CD14-positive monocyte (primary cell): ENCODE data around the gene KCTD18. TPM values are rescaled to one million over a fixed set of nuclear protein-coding genes. Genes with fewer than 3 reads are reported as not detected.

Experiments
- DNase-seq, 3 donors: peaks; one replicate each; pipeline ENCODE4 v3.0.0-alpha.2; 2011 to 2022
- H2AFZ ChIP-seq: 2 replicates; pipeline ENCODE4 v1.6.0; 2012; ENCODE audit warnings: mild to moderate bottlenecking, low read depth, low read length, inconsistent platforms; ENCODE audit not compliant: insufficient read depth, poor library complexity, severe bottlenecking
- H3K27ac ChIP-seq, 2 donors: 1 replicate in 1 of 2; 2 replicates in 1 of 2; pipeline ENCODE4 v1.5.1; 2012 to 2013; ENCODE audit warnings: low read length in 2 of 2, control low read depth in 1 of 2, inconsistent platforms in 1 of 2, low read depth in 1 of 2, mild to moderate bottlenecking in 1 of 2
- H3K27me3 ChIP-seq, 2 donors: one replicate each; pipeline versions ENCODE4 v1.6.0 to v1.6.1; 2011 to 2013; ENCODE audit warnings: low read length in 2 of 2; ENCODE audit not compliant: control insufficient read depth in 2 of 2, insufficient read depth in 2 of 2
- H3K36me3 ChIP-seq, 2 donors: replicated peaks in 1 of 2; 1 replicate in 1 of 2; 2 replicates in 1 of 2; pipeline versions ENCODE4 v1.5.1 to v1.6.1; 2012 to 2013; ENCODE audit warnings: low read length in 2 of 2, control low read depth in 1 of 2, inconsistent platforms in 1 of 2, mild to moderate bottlenecking in 1 of 2; ENCODE audit not compliant: insufficient read depth in 2 of 2, control insufficient read depth in 1 of 2
- H3K4me1 ChIP-seq, 2 donors: 1 replicate in 1 of 2; 2 replicates in 1 of 2; pipeline versions ENCODE4 v1.5.1 to v1.6.1; 2012 to 2013; ENCODE audit warnings: low read length in 2 of 2, control low read depth in 1 of 2, inconsistent platforms in 1 of 2, mild to moderate bottlenecking in 1 of 2, moderate library complexity in 1 of 2; ENCODE audit not compliant: insufficient read depth in 2 of 2, control insufficient read depth in 1 of 2
- H3K4me2 ChIP-seq: replicated peaks from 2 replicates; pipeline ENCODE3; 2012; ENCODE audit warnings: low read length, moderate library complexity, mild to moderate bottlenecking; ENCODE audit not compliant: poor library complexity, severe bottlenecking; ENCODE audit errors: extremely low read depth
- H3K4me3 ChIP-seq, 3 experiments: fragments of 200-600 bp in 1 of 3; sonication (generic) in 1 of 3; replicated peaks in 1 of 3; 1 replicate in 2 of 3; 2 replicates in 1 of 3; pipeline ENCODE4 v1.5.1; 2011 to 2013; ENCODE audit warnings: low read length in 3 of 3, mild to moderate bottlenecking in 3 of 3, control low read depth in 2 of 3, low read depth in 2 of 3, inconsistent platforms in 1 of 3, moderate library complexity in 1 of 3
- H3K79me2 ChIP-seq: 2 replicates; pipeline ENCODE4 v1.6.0; 2012; ENCODE audit warnings: mild to moderate bottlenecking, control low read depth, inconsistent platforms, low read length, moderate library complexity; ENCODE audit not compliant: insufficient read depth
- H3K9ac ChIP-seq: 2 replicates; pipeline ENCODE4 v1.6.0; 2017; ENCODE audit warnings: low read length, mild to moderate bottlenecking; ENCODE audit not compliant: insufficient read depth, poor library complexity, severe bottlenecking
- H3K9me3 ChIP-seq, 2 donors: replicated peaks in 1 of 2; 1 replicate in 1 of 2; 2 replicates in 1 of 2; pipeline versions ENCODE4 v1.5.1 to v1.6.1; 2012 to 2013; ENCODE audit warnings: low read length in 2 of 2, control low read depth in 1 of 2; ENCODE audit not compliant: control insufficient read depth in 1 of 2, insufficient read depth in 1 of 2
- H4K20me1 ChIP-seq: 2 replicates; pipeline ENCODE4 v1.6.0; 2012; ENCODE audit warnings: mild to moderate bottlenecking, low read length, control low read depth, moderate library complexity; ENCODE audit not compliant: insufficient read depth
- H3K27ac Mint-ChIP-seq, 7 donors: one replicate each; pipeline ENCODE4 v1.8.0; 2020; ENCODE audit warnings: mild to moderate bottlenecking in 7 of 7, mixed read lengths in 7 of 7, moderate library complexity in 6 of 7, inconsistent platforms in 2 of 7
- H3K27me3 Mint-ChIP-seq, 3 donors: one replicate each; pipeline ENCODE4 v1.8.0; 2021 to 2022; ENCODE audit warnings: low read depth in 3 of 3, mild to moderate bottlenecking in 3 of 3, mixed read lengths in 3 of 3, moderate library complexity in 3 of 3, inconsistent platforms in 1 of 3
- H3K36me3 Mint-ChIP-seq, 2 donors: one replicate each; pipeline ENCODE4 v1.8.0; 2020; ENCODE audit warnings: mixed read lengths in 2 of 2, inconsistent platforms in 1 of 2, mild to moderate bottlenecking in 1 of 2
- H3K4me1 Mint-ChIP-seq: one replicate; pipeline ENCODE4 v1.8.0; 2020; ENCODE audit warnings: mild to moderate bottlenecking, mixed read lengths
- H3K4me3 Mint-ChIP-seq, 2 donors: one replicate each; pipeline ENCODE4 v1.8.0; 2020; ENCODE audit warnings: mild to moderate bottlenecking in 2 of 2, mixed read lengths in 2 of 2, moderate library complexity in 1 of 2
- H3K9me3 Mint-ChIP-seq, 7 donors: one replicate each; pipeline ENCODE4 v1.8.0; 2020 to 2022; ENCODE audit warnings: mixed read lengths in 7 of 7, mild to moderate bottlenecking in 6 of 7, moderate library complexity in 6 of 7, inconsistent platforms in 2 of 7
- CTCF ChIP-seq: fragments of 200-600 bp; IDR thresholded peaks from one replicate; pipeline ENCODE4 v1.8.0; 2022; ENCODE audit warnings: antibody characterized with exemption, mild to moderate bottlenecking
- WGBS: methylation state at CpG from one replicate; pipeline ENCODE4 v1.1.5; 2013; ENCODE audit warnings: missing lambda C conversion rate; ENCODE audit not compliant: insufficient coverage; 5-methylcytosine and 5-hydroxymethylcytosine counted together
- intact Hi-C, 2 donors: fragments of 100-400 bp; cut with micrococcal nuclease; formaldehyde crosslinking; loops; one replicate each; pipeline versions ENCODE4 v1.15.0 to v1.15.1; 2023
- polyA plus RNA-seq, 3 donors: library from polyadenylated mRNA; depleted of rRNA in 1 of 3; unstranded in 2 of 3; stranded (reverse) in 1 of 3; fragments of 300-500 nt in 2 of 3; fragments of >200 nt in 1 of 3; fragmentation: Illumina TruSeq in 2 of 3; gene quantifications; 1 replicate in 2 of 3; 2 replicates in 1 of 3; pipeline ENCODE4 v1.2.3, GENCODE V29; 2012 to 2021

KCTD18 gene
- polyA plus RNA-seq, 3 donors = 9.7 to 14.6 (median 11.8) TPM

GRCh38 chr2:200494048-200494447, 15.8 kb downstream of the KCTD18 start:
- peaks cover 82 to 95% of the 10 kb centered on the region in 2 donors for H3K36me3 Mint-ChIP-seq
- no peak overlapping the region for H3K27ac ChIP-seq
- no peaks in the 10 kb centered on the region for H3K9me3 Mint-ChIP-seq
- no peaks in the 10 kb centered on the region for H3K79me2 ChIP-seq
- no peak overlapping the region for H2AFZ ChIP-seq
- WGBS = 60% methylated on average over 1 of the region's 2 CpGs
- H3K4me1 Mint-ChIP-seq = peaks cover 2% of the 10 kb centered on the region
- H3K27me3 Mint-ChIP-seq = peaks cover 0 to 2% (median 1%) of the 10 kb centered on the region in 3 donors
- H3K4me3 ChIP-seq = no peak overlapping the region
- H3K27me3 ChIP-seq = no peaks in the 10 kb centered on the region
- H3K9ac ChIP-seq = no peak overlapping the region
- H3K4me3 Mint-ChIP-seq = no peak overlapping the region
- intact Hi-C loops = no loop called here
- no peaks in the 10 kb centered on the region for H3K4me1 ChIP-seq
- peak overlapping the region in 1 of 7 donors; percentile 79 for H3K27ac Mint-ChIP-seq
- TF ChIP-seq CTCF = no peak
- no peak for DNase-seq
- H3K36me3 ChIP-seq = peaks cover 73 to 95% of the 10 kb centered on the region in 2 donors
- no peaks in the 10 kb centered on the region for H4K20me1 ChIP-seq
- no peaks in the 10 kb centered on the region for H3K9me3 ChIP-seq
- no peak overlapping the region for H3K4me2 ChIP-seq

- Mint-ChIP-seq H3K4me3 (no peak overlapping the region), H3K36me3 (peaks cover 82 to 83% of the 10 kb centered on the region in 2 donors), H3K27me3 (peaks cover 0 to 2% (median 1%) of the 10 kb centered on the region in 3 donors), H3K9me3 (no peaks in the 10 kb centered on the region), H3K4me1 (peaks cover 2% of the 10 kb centered on the region), H3K27ac (no peak overlapping the region)
- Histone ChIP-seq H3K4me2 (no peak overlapping the region), H3K4me3 (no peak overlapping the region), H3K27me3 (no peaks in the 10 kb centered on the region), H3K9me3 (no peaks in the 10 kb centered on the region), H3K79me2 (no peaks in the 10 kb centered on the region), H3K9ac (no peak overlapping the region), H3K36me3 (peaks cover 61 to 92% of the 10 kb centered on the region in 2 donors), H3K4me1 (no peaks in the 10 kb centered on the region), H3K27ac (no peak overlapping the region), H4K20me1 (no peaks in the 10 kb centered on the region), H2AFZ (no peak overlapping the region)
- intact Hi-C loops = no loop called here
- TF ChIP-seq CTCF = no peak
- no peak for DNase-seq
Observed at GRCh38 chr2:200492656-200493055, 17.2 kb downstream of the KCTD18 start.
